ENCODE data around the gene KRTAP1-5. TPM values are rescaled to one million over a fixed set of nuclear protein-coding genes. Genes with fewer than 3 reads are reported as not detected.

The KRTAP1-5 gene
- total and polyA plus RNA-seq, 2 experiments from 2014 or later = not detected

DNA sequence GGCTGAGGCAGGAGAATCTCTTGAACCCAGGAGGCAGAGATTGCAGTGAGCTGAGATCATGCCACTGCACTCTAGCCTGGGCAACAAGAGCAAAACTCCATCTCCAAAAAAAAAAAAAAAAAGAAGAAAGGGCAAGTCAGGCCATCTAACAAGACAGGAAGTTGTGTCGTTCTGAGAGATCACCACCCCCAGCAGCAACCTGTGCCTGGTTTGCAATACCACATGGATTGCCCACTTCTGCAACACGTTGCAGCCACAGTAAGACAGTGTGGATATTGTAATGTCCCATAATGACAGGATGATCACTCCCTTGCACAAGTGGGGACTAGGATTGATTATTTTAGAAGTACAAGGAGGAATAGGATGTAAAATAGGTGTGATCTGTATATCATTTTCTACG, 42.0 kb upstream of the KRTAP1-5 start:
- Histone ChIP-seq H3K4me3 (no peak overlapping the region), H3K27ac (ENCODE audit: low read depth) (no peak overlapping the region), H3F3A (replicated peaks; ENCODE audit: low read depth) (no peaks in the 10 kb centered on the region), H3K79me2 (replicated peaks; ENCODE audit: insufficient read depth) (no peaks in the 10 kb centered on the region), H2AFZ (no peak overlapping the region), H3K4me1 (ENCODE audit: insufficient read depth) (no peaks in the 10 kb centered on the region), H3K9me2 (ENCODE audit: insufficient read depth) (no peaks in the 10 kb centered on the region; the same call in none of the 2 replicates), H3K36me3 (ENCODE audit: insufficient read depth) (no peaks in the 10 kb centered on the region), H4K20me1 (replicated peaks; ENCODE audit: insufficient read depth) (no peaks in the 10 kb centered on the region), H3K27me3 (ENCODE audit: insufficient read depth) (no peaks in the 10 kb centered on the region), H3K4me2 (no peak overlapping the region)
- Mint-ChIP-seq H3K27ac (no peak overlapping the region), H3K4me3 (no peak overlapping the region), H3K4me1 (no peaks in the 10 kb centered on the region), H3K36me3 (ENCODE audit: low read depth) (no peaks in the 10 kb centered on the region), H3K9me3 (no peaks in the 10 kb centered on the region), H3K27me3 (ENCODE audit: insufficient read depth, low read depth, poor library complexity) (no peaks in the 10 kb centered on the region)
- ATAC-seq (no peak), DNase-seq (ENCODE audit: low spot score) (no peak)
- TF ChIP-seq ZNF331 (CRISPR knock-in tag; IDR thresholded peaks at IDR 0.05; ENCODE audit: low read depth) = no peak
- no peak for TF ChIP-seq POLR2AphosphoS5 (IDR thresholded peaks at IDR 0.05; ENCODE audit: low read depth)
- TF ChIP-seq, protein P1, sequence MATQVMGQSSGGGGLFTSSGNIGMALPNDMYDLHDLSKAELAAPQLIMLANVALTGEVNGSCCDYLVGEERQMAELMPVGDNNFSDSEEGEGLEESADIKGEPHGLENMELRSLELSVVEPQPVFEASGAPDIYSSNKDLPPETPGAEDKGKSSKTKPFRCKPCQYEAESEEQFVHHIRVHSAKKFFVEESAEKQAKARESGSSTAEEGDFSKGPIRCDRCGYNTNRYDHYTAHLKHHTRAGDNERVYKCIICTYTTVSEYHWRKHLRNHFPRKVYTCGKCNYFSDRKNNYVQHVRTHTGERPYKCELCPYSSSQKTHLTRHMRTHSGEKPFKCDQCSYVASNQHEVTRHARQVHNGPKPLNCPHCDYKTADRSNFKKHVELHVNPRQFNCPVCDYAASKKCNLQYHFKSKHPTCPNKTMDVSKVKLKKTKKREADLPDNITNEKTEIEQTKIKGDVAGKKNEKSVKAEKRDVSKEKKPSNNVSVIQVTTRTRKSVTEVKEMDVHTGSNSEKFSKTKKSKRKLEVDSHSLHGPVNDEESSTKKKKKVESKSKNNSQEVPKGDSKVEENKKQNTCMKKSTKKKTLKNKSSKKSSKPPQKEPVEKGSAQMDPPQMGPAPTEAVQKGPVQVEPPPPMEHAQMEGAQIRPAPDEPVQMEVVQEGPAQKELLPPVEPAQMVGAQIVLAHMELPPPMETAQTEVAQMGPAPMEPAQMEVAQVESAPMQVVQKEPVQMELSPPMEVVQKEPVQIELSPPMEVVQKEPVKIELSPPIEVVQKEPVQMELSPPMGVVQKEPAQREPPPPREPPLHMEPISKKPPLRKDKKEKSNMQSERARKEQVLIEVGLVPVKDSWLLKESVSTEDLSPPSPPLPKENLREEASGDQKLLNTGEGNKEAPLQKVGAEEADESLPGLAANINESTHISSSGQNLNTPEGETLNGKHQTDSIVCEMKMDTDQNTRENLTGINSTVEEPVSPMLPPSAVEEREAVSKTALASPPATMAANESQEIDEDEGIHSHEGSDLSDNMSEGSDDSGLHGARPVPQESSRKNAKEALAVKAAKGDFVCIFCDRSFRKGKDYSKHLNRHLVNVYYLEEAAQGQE (IDR thresholded peaks at IDR 0.05; ENCODE audit: unreplicated experiment) = no peak

DNA sequence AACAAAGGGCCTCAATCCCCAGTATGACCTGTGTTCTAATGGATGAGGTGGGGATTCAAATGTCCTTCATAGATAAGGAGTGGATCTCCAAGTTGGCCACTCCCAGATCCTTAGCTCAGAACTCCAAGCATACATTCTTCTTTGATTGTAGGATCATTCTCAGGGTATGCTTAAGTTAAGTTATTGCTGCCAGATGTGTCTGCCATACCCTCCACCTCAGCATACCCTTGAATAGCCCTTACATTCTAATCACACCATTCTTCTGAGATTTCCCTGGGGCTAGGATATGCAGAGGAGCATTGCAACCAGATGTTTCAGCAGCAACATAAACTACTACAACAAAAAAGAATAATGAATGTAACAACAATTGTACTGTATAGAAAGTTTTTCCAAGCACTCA, 40.3 kb upstream of the KRTAP1-5 start:
- no peak overlapping the region for H2AFZ ChIP-seq
- Mint-ChIP-seq H3K4me3 (no peak overlapping the region), H3K36me3 (ENCODE audit: low read depth) (no peaks in the 10 kb centered on the region), H3K4me1 (no peaks in the 10 kb centered on the region), H3K27ac (no peak overlapping the region), H3K9me3 (no peaks in the 10 kb centered on the region), H3K27me3 (ENCODE audit: insufficient read depth, low read depth, poor library complexity) (no peaks in the 10 kb centered on the region)
- no peaks in the 10 kb centered on the region for H3K36me3 ChIP-seq (ENCODE audit: insufficient read depth)
- H3K4me1 ChIP-seq (ENCODE audit: insufficient read depth) = no peaks in the 10 kb centered on the region
- no peaks in the 10 kb centered on the region for H3K27me3 ChIP-seq (ENCODE audit: insufficient read depth)
- no peak for DNase-seq (ENCODE audit: low spot score)
- H3F3A ChIP-seq (replicated peaks; ENCODE audit: low read depth) = no peaks in the 10 kb centered on the region
- H3K4me2 ChIP-seq = no peak overlapping the region
- no peak overlapping the region for H3K27ac ChIP-seq (ENCODE audit: low read depth)
- no peaks in the 10 kb centered on the region for H3K79me2 ChIP-seq (replicated peaks; ENCODE audit: insufficient read depth)
- no peak overlapping the region for H3K4me3 ChIP-seq
- no peak for ATAC-seq
- H4K20me1 ChIP-seq (replicated peaks; ENCODE audit: insufficient read depth) = no peaks in the 10 kb centered on the region
- H3K9me2 ChIP-seq (ENCODE audit: insufficient read depth) = no peaks in the 10 kb centered on the region; the same call in none of the 2 replicates
- TF ChIP-seq, protein P2, sequence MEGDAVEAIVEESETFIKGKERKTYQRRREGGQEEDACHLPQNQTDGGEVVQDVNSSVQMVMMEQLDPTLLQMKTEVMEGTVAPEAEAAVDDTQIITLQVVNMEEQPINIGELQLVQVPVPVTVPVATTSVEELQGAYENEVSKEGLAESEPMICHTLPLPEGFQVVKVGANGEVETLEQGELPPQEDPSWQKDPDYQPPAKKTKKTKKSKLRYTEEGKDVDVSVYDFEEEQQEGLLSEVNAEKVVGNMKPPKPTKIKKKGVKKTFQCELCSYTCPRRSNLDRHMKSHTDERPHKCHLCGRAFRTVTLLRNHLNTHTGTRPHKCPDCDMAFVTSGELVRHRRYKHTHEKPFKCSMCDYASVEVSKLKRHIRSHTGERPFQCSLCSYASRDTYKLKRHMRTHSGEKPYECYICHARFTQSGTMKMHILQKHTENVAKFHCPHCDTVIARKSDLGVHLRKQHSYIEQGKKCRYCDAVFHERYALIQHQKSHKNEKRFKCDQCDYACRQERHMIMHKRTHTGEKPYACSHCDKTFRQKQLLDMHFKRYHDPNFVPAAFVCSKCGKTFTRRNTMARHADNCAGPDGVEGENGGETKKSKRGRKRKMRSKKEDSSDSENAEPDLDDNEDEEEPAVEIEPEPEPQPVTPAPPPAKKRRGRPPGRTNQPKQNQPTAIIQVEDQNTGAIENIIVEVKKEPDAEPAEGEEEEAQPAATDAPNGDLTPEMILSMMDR (conservative IDR thresholded peaks at IDR 0.05; ENCODE audit: low read depth in 2 of 2) = no peak
- no peak for TF ChIP-seq JUNB (IDR thresholded peaks at IDR 0.05; ENCODE audit: unreplicated experiment)
- TF ChIP-seq, protein P1 (IDR thresholded peaks at IDR 0.05; ENCODE audit: unreplicated experiment) = no peak
- TF ChIP-seq EZH2phosphoT487 (IDR thresholded peaks at IDR 0.05; ENCODE audit: unreplicated experiment) = no peak
- TF ChIP-seq POLR2AphosphoS5 (IDR thresholded peaks at IDR 0.05; ENCODE audit: low read depth) = no peak
- TF ChIP-seq EZH2 (IDR thresholded peaks at IDR 0.05; ENCODE audit: low read depth, unreplicated experiment) = no peak
- TF ChIP-seq ZNF331 (CRISPR knock-in tag; IDR thresholded peaks at IDR 0.05; ENCODE audit: low read depth) = no peak
- TF ChIP-seq STAT1 (IDR thresholded peaks at IDR 0.05; ENCODE audit: unreplicated experiment) = no peak
- no peak for TF ChIP-seq CREB1 (CRISPR knock-in tag; IDR thresholded peaks at IDR 0.05; ENCODE audit: low read depth)
- TF ChIP-seq ZNF114 (CRISPR knock-in tag; IDR thresholded peaks at IDR 0.05) = no peak
- no peak for TF ChIP-seq NANOG (IDR thresholded peaks at IDR 0.05; ENCODE audit: borderline replicate concordance)

Data from GM23338 (cell line).